Adrenal gland (tissue), 12 donors: ENCODE results near the gene RGS2. TPM values are rescaled to one million over a fixed set of nuclear protein-coding genes. Genes with fewer than 3 reads are reported as not detected.

Experiments used
- DNase-seq, 7 donors: peaks; one replicate each; pipeline ENCODE4 v3.0.0-alpha.2; 2019 to 2020
- H3K27ac ChIP-seq, 5 donors: fragments of 200-600 bp; sonication (generic) in 4 of 5; 1 replicate in 3 of 5; 2 replicates in 2 of 5; pipeline versions ENCODE4 v1.5.1 to v1.8.0; 2016 to 2020; ENCODE audit warnings: mild to moderate bottlenecking in 1 of 5
- H3K27me3 ChIP-seq: fragments of 200-600 bp; 2 replicates; pipeline ENCODE4 v1.8.0; 2021
- H3K36me3 ChIP-seq, 2 donors: fragments of 200-600 bp; replicated peaks in 1 of 2; 1 replicate in 1 of 2; 2 replicates in 1 of 2; pipeline versions ENCODE4 v1.5.1 to v1.8.0; 2018 to 2022
- H3K4me1 ChIP-seq, 2 donors: fragments of 200-600 bp; replicated peaks in 1 of 2; 1 replicate in 1 of 2; 2 replicates in 1 of 2; pipeline versions ENCODE4 v1.5.1 to v1.8.0; 2018 to 2021
- H3K4me3 ChIP-seq, 4 donors: fragments of 200-600 bp; sonication (generic) in 3 of 4; one replicate each; pipeline ENCODE4 v1.5.1; 2016 to 2018
- H3K9me3 ChIP-seq, 3 donors: fragments of 200-600 bp; sonication (generic) in 1 of 3; replicated peaks in 1 of 3; 1 replicate in 2 of 3; 2 replicates in 1 of 3; pipeline versions ENCODE4 v1.5.1 to v1.8.0; 2016 to 2021
- CTCF ChIP-seq, 6 experiments: fragments of 450-650 bp in 4 of 6; fragments of 200-600 bp in 2 of 6; sonication (generic) in 1 of 6; IDR thresholded peaks; 1 replicate in 5 of 6; 2 replicates in 1 of 6; pipeline versions ENCODE4 v1.5.1 to v1.8.0; 2016 to 2021; ENCODE audit warnings: antibody characterized with exemption in 6 of 6, mild to moderate bottlenecking in 2 of 6, moderate library complexity in 1 of 6
- POLR2A ChIP-seq, 2 donors: fragments of 450-650 bp; IDR thresholded peaks; one replicate each; pipeline ENCODE4 v1.6.1; 2017; ENCODE audit warnings: antibody characterized with exemption in 2 of 2, mild to moderate bottlenecking in 2 of 2, moderate library complexity in 1 of 2
- WGBS, 4 donors: extraction: QIAGEN DNeasy Blood & Tissue Kit in 2 of 4; methylation state at CpG; one replicate each; pipeline versions ENCODE4 v1.1.5 to v1.1.7; 2013 to 2017; 5-methylcytosine and 5-hydroxymethylcytosine counted together
- intact Hi-C, 2 donors: fragments of 100-400 bp; cut with DNase I; formaldehyde crosslinking; loops; one replicate each; pipeline versions ENCODE4 v1.14.1 to v1.15.0; 2022 to 2023
- polyA plus RNA-seq, 3 donors: library from polyadenylated mRNA; stranded (reverse); fragments of 200-250 nt in 2 of 3; fragments of 350-450 nt in 1 of 3; fragmentation: Illumina TruSeq in 1 of 3; extraction: RNeasy Lipid Tissue Mini Kit (QIAGEN cat#74804) in 1 of 3; gene quantifications; one replicate each; pipeline ENCODE4 v1.2.3, GENCODE V29; 2013 to 2014
- total RNA-seq, 9 donors: library from RNA; depleted of rRNA in 4 of 9; stranded (reverse); fragments of >200 nt in 4 of 9; fragments of 120-200 nt in 1 of 9; fragmentation: NEBNext Ultra II Directional in 1 of 9; extraction: Animal tissue kit (Norgen Biotek cat#: 25700) in 1 of 9; gene quantifications; one replicate each; pipeline versions ENCODE4 v1.1.0 to v1.2.4, GENCODE V29; 2013 to 2023
- donor health status: healthy with polysubstance abuse.
- donor health status: Bipolar disorder and iron deficiency.
- donor health status: DM: yes; HTN: yes; CAD: no.
- donor health status: DM: no; HTN: no; CAD: no.
- donor health status: DM: no; HTN: no; CAD: no.
- donor health status: DM: yes; HTN: yes; CAD: no.

The RGS2 gene
- total and polyA plus RNA-seq, 12 donors, result 96.9 to 476 (median 162) TPM

DNA sequence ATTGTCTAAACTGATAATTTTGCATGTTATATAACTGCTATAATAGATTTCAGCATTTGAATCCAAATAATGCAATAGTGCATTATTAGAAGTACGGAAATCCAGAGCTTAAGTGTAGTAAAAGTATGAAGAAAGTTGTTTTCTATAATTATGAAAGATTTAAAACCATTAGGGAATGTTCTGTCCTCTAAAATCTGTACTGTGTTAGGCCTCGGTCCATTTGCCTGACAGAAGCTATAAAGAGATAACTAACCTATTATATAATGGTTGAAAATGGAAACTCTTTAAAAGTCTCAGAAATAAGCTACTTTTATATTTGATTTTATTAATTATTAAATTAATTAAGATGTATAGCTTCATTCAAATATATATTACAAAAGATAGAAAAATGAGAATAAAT, 16.2 kb upstream of the RGS2 start:
- no peak for DNase-seq
- Histone ChIP-seq H3K27me3 (no peaks in the 10 kb centered on the region), H3K9me3 (no peaks in the 10 kb centered on the region), H3K27ac (no peak overlapping the region), H3K4me3 (no peak overlapping the region), H3K36me3 (no peaks in the 10 kb centered on the region), H3K4me1 (no peaks in the 10 kb centered on the region)
- 77 to 82% (median 78%) methylated on average over 2 of the region's 2 CpGs for WGBS, 4 donors
- intact Hi-C loops, result loop anchor here in 1 of 2 donors (10.0 kb wide), 1 partner anchor 178 kb away; no protein-coding TSS in a partner anchor
- TF ChIP-seq POLR2A (IDR thresholded peaks at IDR 0.05) (no peak), CTCF (IDR thresholded peaks at IDR 0.05) (no peak)

DNA sequence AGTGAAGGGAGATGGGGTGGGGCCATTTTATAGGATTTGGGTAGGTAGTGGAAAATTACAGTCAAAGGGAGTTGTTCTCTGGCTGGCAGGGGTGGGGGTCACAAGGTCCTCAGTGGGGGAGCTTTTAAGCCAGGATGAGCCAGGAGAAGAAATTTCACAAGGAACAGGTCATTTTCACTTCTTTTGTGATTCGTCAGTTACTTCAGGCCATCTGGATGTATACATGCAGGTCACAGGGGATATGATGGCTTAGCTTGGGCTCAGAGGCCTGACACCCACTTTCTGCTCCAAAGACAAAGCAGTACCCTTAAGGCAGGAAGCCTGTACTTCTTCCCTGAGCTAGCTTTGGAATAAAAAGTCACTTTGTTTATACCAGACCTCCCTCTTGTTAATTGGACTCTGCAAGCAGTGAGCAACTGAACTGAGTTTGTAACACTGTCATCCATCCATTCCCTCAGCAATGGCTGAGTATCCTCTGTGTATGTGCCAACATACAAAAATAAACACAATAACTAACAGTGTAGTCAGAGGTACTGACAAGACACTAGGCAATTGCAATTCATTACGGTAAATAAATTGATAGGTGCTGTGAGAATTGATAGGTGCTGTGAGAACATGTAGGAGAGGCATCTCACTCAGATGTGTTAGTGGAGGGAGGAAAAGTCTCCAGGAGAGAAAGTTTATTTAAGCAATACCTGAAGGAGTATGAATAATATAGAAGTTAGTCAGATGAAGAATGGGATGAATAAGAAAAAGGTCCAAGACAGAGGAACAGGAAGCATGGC, 14.7 kb upstream of the RGS2 start:
- WGBS, 4 donors, result 82 to 89% (median 85%) methylated on average over 1 to 2 of the region's 2 CpGs
- Histone ChIP-seq H3K27ac (no peak overlapping the region), H3K4me1 (no peaks in the 10 kb centered on the region), H3K9me3 (no peaks in the 10 kb centered on the region), H3K27me3 (no peaks in the 10 kb centered on the region), H3K4me3 (no peak overlapping the region), H3K36me3 (no peaks in the 10 kb centered on the region)
- no peak for TF ChIP-seq CTCF (IDR thresholded peaks at IDR 0.05)
- no peak for TF ChIP-seq POLR2A (IDR thresholded peaks at IDR 0.05)
- no peak for DNase-seq
- intact Hi-C loops, result loop anchor here in 1 of 2 donors (10.0 kb wide), 1 partner anchor 179 kb away; no protein-coding TSS in a partner anchor

DNA sequence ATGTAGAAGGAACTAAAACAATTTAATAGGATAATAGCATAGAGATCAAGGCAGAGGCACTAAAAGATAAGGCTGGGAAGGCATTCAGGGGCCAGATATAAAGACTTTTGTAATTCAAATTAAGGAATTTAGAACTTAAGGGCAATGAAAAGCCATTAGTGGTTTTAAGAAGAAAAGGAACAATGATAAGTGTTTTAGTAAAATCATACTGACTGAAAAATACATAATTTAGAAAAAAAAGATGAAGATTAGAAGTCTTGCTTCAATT, 14.1 kb upstream of the RGS2 start:
- H3K4me3 ChIP-seq, result no peak overlapping the region
- intact Hi-C loops, result loop anchor here in 1 of 2 donors (10.0 kb wide), 1 partner anchor 180 kb away; no protein-coding TSS in a partner anchor
- no peak for TF ChIP-seq CTCF (IDR thresholded peaks at IDR 0.05)
- TF ChIP-seq POLR2A (IDR thresholded peaks at IDR 0.05), result no peak
- H3K4me1 ChIP-seq, result no peaks in the 10 kb centered on the region
- no peaks in the 10 kb centered on the region for H3K27me3 ChIP-seq
- H3K36me3 ChIP-seq, result no peaks in the 10 kb centered on the region
- no peaks in the 10 kb centered on the region for H3K9me3 ChIP-seq
- DNase-seq, result no peak
- H3K27ac ChIP-seq, result no peak overlapping the region

GRCh38 chr1:192795916-192796618, 12.8 kb upstream of the RGS2 start:
- no peak for DNase-seq
- TF ChIP-seq POLR2A (IDR thresholded peaks at IDR 0.05) (no peak), CTCF (IDR thresholded peaks at IDR 0.05) (no peak)
- Histone ChIP-seq H3K4me1 (peaks cover 0 to under 1% of the 10 kb centered on the region in 2 donors), H3K9me3 (no peaks in the 10 kb centered on the region), H3K36me3 (no peaks in the 10 kb centered on the region), H3K4me3 (no peak overlapping the region), H3K27me3 (no peaks in the 10 kb centered on the region), H3K27ac (no peak overlapping the region)
- 35 to 55% (median 54%) methylated on average over 1 of the region's 1 CpG for WGBS, 4 donors
- intact Hi-C loops, result loop anchor here in 1 of 2 donors (10.0 kb wide), 1 partner anchor 181 kb away; no protein-coding TSS in a partner anchor
